Activated naive CD4-positive, alpha-beta T cell treated with anti-CD3 and anti-CD28 coated beads, Interleukin-2, amount 50 U/mL, for 24 hours (primary cell): ENCODE data around the gene AFDN.

Experiments
- H3K27ac Mint-ChIP-seq: one replicate; pipeline ENCODE4 v1.8.0; 2021; ENCODE audit warnings: mild to moderate bottlenecking, mixed read lengths
- H3K27me3 Mint-ChIP-seq: one replicate; pipeline ENCODE4 v1.8.0; 2021; ENCODE audit warnings: mixed read lengths
- H3K36me3 Mint-ChIP-seq: one replicate; pipeline ENCODE4 v1.8.0; 2021; ENCODE audit warnings: mixed read lengths
- H3K4me1 Mint-ChIP-seq: one replicate; pipeline ENCODE4 v1.8.0; 2021; ENCODE audit warnings: mixed read lengths
- H3K4me3 Mint-ChIP-seq: one replicate; pipeline ENCODE4 v1.8.0; 2021; ENCODE audit warnings: mild to moderate bottlenecking, mixed read lengths
- H3K9me3 Mint-ChIP-seq: one replicate; pipeline ENCODE4 v1.8.0; 2021; ENCODE audit warnings: mixed read lengths

Gene AFDN

DNA sequence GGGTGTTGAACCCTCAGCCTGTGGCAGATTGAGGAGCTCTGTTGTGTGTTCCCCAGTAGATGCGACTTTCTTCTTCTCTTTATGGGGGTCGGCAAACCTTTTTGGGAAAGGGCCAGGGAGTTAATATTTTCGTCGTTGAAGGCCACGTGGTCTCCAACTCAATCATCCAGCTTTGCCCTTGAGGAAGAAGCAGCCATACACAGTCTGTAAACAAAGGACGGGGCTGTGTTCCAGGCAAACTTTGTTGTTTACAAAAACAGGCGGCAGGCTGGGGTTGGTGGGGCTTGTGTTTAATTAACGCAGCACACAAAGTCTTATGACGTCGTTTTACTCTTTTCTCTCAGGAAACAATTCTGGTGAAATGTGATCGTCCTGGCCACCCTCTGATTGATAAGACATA, 190.9 kb downstream of the AFDN start:
- H3K36me3 Mint-ChIP-seq, result no peaks in the 10 kb centered on the region
- no peak overlapping the region for H3K27ac Mint-ChIP-seq
- no peak overlapping the region for H3K4me3 Mint-ChIP-seq
- H3K27me3 Mint-ChIP-seq, result peaks cover 6% of the 10 kb centered on the region
- peaks cover 4% of the 10 kb centered on the region for H3K9me3 Mint-ChIP-seq
- no peaks in the 10 kb centered on the region for H3K4me1 Mint-ChIP-seq

DNA sequence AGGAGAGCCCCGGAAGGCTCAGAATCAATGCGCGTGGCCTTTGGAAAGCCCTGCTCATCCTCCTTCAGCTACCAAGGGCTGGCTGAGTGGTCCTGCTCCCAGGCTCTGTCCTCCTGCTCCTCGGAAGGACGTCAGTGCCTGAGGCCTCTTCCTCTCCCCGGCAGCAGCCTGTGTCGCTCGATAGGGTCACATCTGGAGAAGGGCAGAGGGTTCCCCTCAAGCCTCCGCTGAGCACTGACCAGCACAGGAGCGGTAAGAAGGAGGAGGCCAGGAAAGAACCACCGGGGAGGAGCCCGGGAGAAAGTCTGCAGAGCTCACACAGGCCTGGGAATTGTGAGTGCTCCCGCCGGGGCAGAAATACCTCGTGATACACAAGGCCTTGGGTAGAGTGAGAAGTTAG, 192.0 kb downstream of the AFDN start:
- H3K27me3 Mint-ChIP-seq, result peaks cover 6% of the 10 kb centered on the region
- H3K4me1 Mint-ChIP-seq, result no peaks in the 10 kb centered on the region
- no peak overlapping the region for H3K4me3 Mint-ChIP-seq
- H3K36me3 Mint-ChIP-seq, result no peaks in the 10 kb centered on the region
- peaks cover 4% of the 10 kb centered on the region for H3K9me3 Mint-ChIP-seq
- no peak overlapping the region for H3K27ac Mint-ChIP-seq

- Mint-ChIP-seq H3K36me3 (no peaks in the 10 kb centered on the region), H3K4me1 (no peaks in the 10 kb centered on the region), H3K9me3 (peaks cover 4% of the 10 kb centered on the region), H3K27me3 (peaks cover 7% of the 10 kb centered on the region), H3K27ac (no peak overlapping the region), H3K4me3 (no peak overlapping the region)
These were observed 193.5 kb downstream of the AFDN start for GRCh38 chr6:168020242-168020641.

DNA sequence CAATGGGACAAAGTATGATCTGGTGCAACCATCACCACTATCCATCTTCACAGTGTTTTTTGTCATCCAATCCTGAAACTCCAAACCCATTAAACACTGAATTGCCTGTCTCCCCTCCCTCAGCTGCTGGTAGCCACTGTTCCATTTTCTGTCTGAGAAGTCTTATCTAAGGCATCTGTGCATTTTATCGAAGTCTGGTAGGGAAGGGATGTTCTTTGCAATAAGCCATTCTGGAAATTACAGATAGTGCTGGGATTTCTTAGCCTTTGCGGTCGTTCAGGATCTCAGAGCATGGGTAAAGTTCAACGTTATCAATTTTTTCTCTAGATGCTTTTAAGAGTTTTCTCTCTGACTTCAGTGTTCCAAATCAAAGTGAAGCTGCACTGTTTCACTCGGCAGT, 194.9 kb downstream of the AFDN start:
- no peak overlapping the region for H3K27ac Mint-ChIP-seq
- H3K27me3 Mint-ChIP-seq, result peaks cover 7% of the 10 kb centered on the region

More for the DNA sequence above, 194.9 kb downstream of the AFDN start:
- no peaks in the 10 kb centered on the region for H3K4me1 Mint-ChIP-seq
- no peak overlapping the region for H3K4me3 Mint-ChIP-seq
- no peaks in the 10 kb centered on the region for H3K36me3 Mint-ChIP-seq
- H3K9me3 Mint-ChIP-seq, result peaks cover 4% of the 10 kb centered on the region
